ENCODE data around the gene CRISPLD2. TPM values are rescaled to one million over a fixed set of nuclear protein-coding genes. Genes with fewer than 3 reads are reported as not detected.

CRISPLD2 gene
- total RNA-seq, 4 donors from 2014 or later: 6.0 to 166 (median 24.2) TPM

DNA sequence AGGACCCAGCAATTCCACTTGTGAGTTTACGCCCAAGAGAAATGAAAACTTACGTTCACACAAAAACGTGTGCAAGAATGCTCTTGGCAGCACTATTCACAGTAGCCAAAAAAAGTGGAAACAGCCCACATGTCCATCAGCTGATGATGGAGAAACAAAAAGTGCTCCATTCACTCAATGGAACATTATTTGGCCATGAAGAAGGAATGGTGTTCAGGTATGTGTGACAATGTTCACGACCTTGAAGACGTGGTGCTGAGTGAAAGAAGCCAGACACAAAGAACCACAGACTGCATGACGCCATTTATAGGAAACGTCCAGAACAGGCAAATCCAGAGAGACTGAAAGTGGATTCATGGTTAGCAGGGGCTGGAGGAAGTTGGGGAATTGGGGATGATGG is 106.7 kb downstream of the CRISPLD2 start:
- intact Hi-C loops (cut with DNase I): no loop called here
- Histone ChIP-seq H3K36me3 (no peaks in the 10 kb centered on the region), H3K9me3 (no peaks in the 10 kb centered on the region), H3K4me1 (peaks cover 12 to 63% (median 29%) of the 10 kb centered on the region in 3 donors), H3K27me3 (no peaks in the 10 kb centered on the region), H3K27ac (no peak overlapping the region), H3K4me3 (no peak overlapping the region)
- TF ChIP-seq POLR2A (IDR thresholded peaks at IDR 0.05) (no peak), CTCF (IDR thresholded peaks at IDR 0.05) (no peak)
- no peak for DNase-seq
- 41 to 43% methylated on average over 7 of the region's 7 CpGs for WGBS, 2 donors

- no peaks in the 10 kb centered on the region for H3K27me3 ChIP-seq
- no peaks in the 10 kb centered on the region for H3K9me3 ChIP-seq
- H3K4me3 ChIP-seq: no peak overlapping the region
- H3K27ac ChIP-seq: peak overlapping the region in 3 of 4 donors; percentile 17 to 54 (median 21)
- no peak for TF ChIP-seq CTCF (IDR thresholded peaks at IDR 0.05)
- TF ChIP-seq POLR2A (IDR thresholded peaks at IDR 0.05): no peak
- no peaks in the 10 kb centered on the region for H3K36me3 ChIP-seq
- peaks cover 7 to 50% (median 22%) of the 10 kb centered on the region in 3 donors for H3K4me1 ChIP-seq
- intact Hi-C loops (cut with DNase I): no loop called here
- no peak for DNase-seq
- 83 to 87% methylated on average over 9 of the region's 34 CpGs for WGBS, 2 donors
Observed at GRCh38 chr16:84927621-84928591, 108.1 kb downstream of the CRISPLD2 start.

GRCh38 chr16:84928679-84929420 is 109.1 kb downstream of the CRISPLD2 start:
- Histone ChIP-seq H3K4me3 (no peak overlapping the region), H3K9me3 (no peaks in the 10 kb centered on the region), H3K36me3 (no peaks in the 10 kb centered on the region), H3K27me3 (no peaks in the 10 kb centered on the region), H3K4me1 (peaks cover 7 to 49% (median 20%) of the 10 kb centered on the region in 3 donors), H3K27ac (peak overlapping the region in 3 of 4 donors; percentile 17 to 54 (median 22))
- 48 to 49% methylated on average over 4 to 9 of the region's 16 CpGs for WGBS, 2 donors
- intact Hi-C loops (cut with DNase I): no loop called here
- TF ChIP-seq CTCF (IDR thresholded peaks at IDR 0.05) (peak in 2 of 6 experiments; percentile 7 to 10), POLR2A (IDR thresholded peaks at IDR 0.05) (no peak)
- no peak for DNase-seq

GRCh38 chr16:84929421-84930297 is 109.9 kb downstream of the CRISPLD2 start:
- H3K4me1 ChIP-seq: peaks cover 7 to 48% (median 18%) of the 10 kb centered on the region in 3 donors
- H3K27ac ChIP-seq: peak overlapping the region; percentile 5 to 54 (median 42)

More at GRCh38 chr16:84929421-84930297, 109.9 kb downstream of the CRISPLD2 start:
- WGBS, 2 donors: 81 to 86% methylated on average over 16 to 19 of the region's 36 CpGs
- no peak for DNase-seq
- no peak for TF ChIP-seq CTCF (IDR thresholded peaks at IDR 0.05)
- TF ChIP-seq POLR2A (IDR thresholded peaks at IDR 0.05): no peak
- H3K36me3 ChIP-seq: no peaks in the 10 kb centered on the region
- H3K27me3 ChIP-seq: no peaks in the 10 kb centered on the region
- H3K9me3 ChIP-seq: no peaks in the 10 kb centered on the region
- intact Hi-C loops (cut with DNase I): no loop called here
- no peak overlapping the region for H3K4me3 ChIP-seq
